Measurements from ENCODE around the gene LRMDA.
A peak's percentile ranks its signal among the peaks of the same experiment; 100 is the strongest.

LRMDA gene

GRCh38 chr10:75982611-75983369 is 551.4 kb downstream of the LRMDA start:
- DNase-seq (ENCODE audit: low read depth, low spot score), result peak; percentile 73

GRCh38 chr10:75984067-75984466 is 552.6 kb downstream of the LRMDA start:
- no peak for DNase-seq (ENCODE audit: low read depth, low spot score)

- peak; percentile 74 for DNase-seq (ENCODE audit: low read depth, low spot score)
Measured at GRCh38 chr10:75987616-75988015, 556.2 kb downstream of the LRMDA start.

- no peak for DNase-seq (ENCODE audit: low read depth, low spot score)
Measured at GRCh38 chr10:75994357-75995040, 563.1 kb downstream of the LRMDA start.

GRCh38 chr10:75995041-75995430 is 563.6 kb downstream of the LRMDA start:
- no peak for DNase-seq (ENCODE audit: low read depth, low spot score)

GRCh38 chr10:75995720-75996119 is 564.3 kb downstream of the LRMDA start:
- no peak for DNase-seq (ENCODE audit: low read depth, low spot score)

GRCh38 chr10:75999001-75999400 is 567.6 kb downstream of the LRMDA start:
- no peak for DNase-seq (ENCODE audit: low read depth, low spot score)

- no peak for DNase-seq (ENCODE audit: low read depth, low spot score)
Measured at GRCh38 chr10:75999515-76000209, 568.2 kb downstream of the LRMDA start.

GRCh38 chr10:76000550-76000949 is 569.1 kb downstream of the LRMDA start:
- no peak for DNase-seq (ENCODE audit: low read depth, low spot score)

GRCh38 chr10:76001019-76001418 is 569.6 kb downstream of the LRMDA start:
- peak; percentile 34 for DNase-seq (ENCODE audit: low read depth, low spot score)

- DNase-seq (ENCODE audit: low read depth, low spot score), result no peak
Measured at GRCh38 chr10:76001461-76001860, 570.0 kb downstream of the LRMDA start.

- no peak for DNase-seq (ENCODE audit: low read depth, low spot score)
Measured at GRCh38 chr10:76002262-76002854, 570.9 kb downstream of the LRMDA start.

GRCh38 chr10:76007667-76008181 is 576.3 kb downstream of the LRMDA start:
- no peak for DNase-seq (ENCODE audit: low read depth, low spot score)

- no peak for DNase-seq (ENCODE audit: low read depth, low spot score)
Measured at GRCh38 chr10:76009531-76009930, 578.1 kb downstream of the LRMDA start.

GRCh38 chr10:76010703-76011102 is 579.3 kb downstream of the LRMDA start:
- DNase-seq (ENCODE audit: low read depth, low spot score), result no peak

GRCh38 chr10:76012716-76013327 is 581.4 kb downstream of the LRMDA start:
- no peak for DNase-seq (ENCODE audit: low read depth, low spot score)

- no peak for DNase-seq (ENCODE audit: low read depth, low spot score)
Measured at GRCh38 chr10:76015245-76015644, 583.8 kb downstream of the LRMDA start.

- peak; percentile 33 for DNase-seq (ENCODE audit: low read depth, low spot score)
Measured at GRCh38 chr10:76017026-76017732, 585.8 kb downstream of the LRMDA start.

GRCh38 chr10:76017733-76018433 is 586.5 kb downstream of the LRMDA start:
- DNase-seq (ENCODE audit: low read depth, low spot score), result no peak

- DNase-seq (ENCODE audit: low read depth, low spot score), result no peak
Measured at GRCh38 chr10:76020630-76021029, 589.2 kb downstream of the LRMDA start.

All from astrocyte of the hippocampus (primary cell).